BE2C (cell line): ENCODE results near the gene HDAC10.

Experiments
- DNase-seq: peaks from one replicate; pipeline ENCODE4 v3.0.0-alpha.2; 2020
- H3K27me3 ChIP-seq: fragments of 250-450 bp; sonication (Bioruptor Pico); 2 replicates; pipeline ENCODE4 v1.5.1; 2020; ENCODE audit warnings: mild to moderate bottlenecking
- H3K36me3 ChIP-seq: fragments of 250-450 bp; sonication (Bioruptor Pico); 2 replicates; pipeline ENCODE4 v1.5.1; 2020; ENCODE audit warnings: mild to moderate bottlenecking
- H3K4me1 ChIP-seq: fragments of 250-450 bp; sonication (Bioruptor Pico); 2 replicates; pipeline ENCODE4 v1.5.1; 2020
- H3K4me3 ChIP-seq: 2 replicates; pipeline ENCODE4 v1.5.1; 2011; ENCODE audit warnings: low read depth, low read length
- H3K9me3 ChIP-seq: fragments of 250-450 bp; sonication (Bioruptor Pico); 2 replicates; pipeline ENCODE4 v1.5.1; 2020
- CTCF ChIP-seq: IDR thresholded peaks from 2 replicates; pipeline ENCODE4 v1.5.1; 2012; ENCODE audit warnings: mild to moderate bottlenecking, low read depth, low read length

HDAC10 gene

GRCh38 chr22:50259302-50259701 lies 8.2 kb upstream of the HDAC10 start:
- Histone ChIP-seq H3K27me3 (no peaks in the 10 kb centered on the region), H3K9me3 (no peaks in the 10 kb centered on the region), H3K36me3 (peaks cover 27% of the 10 kb centered on the region), H3K4me1 (peaks cover 10% of the 10 kb centered on the region), H3K4me3 (no peak overlapping the region)
- DNase-seq: no peak
- TF ChIP-seq CTCF: no peak

GRCh38 chr22:50258361-50259292 lies 7.6 kb upstream of the HDAC10 start:
- Histone ChIP-seq H3K27me3 (no peaks in the 10 kb centered on the region), H3K4me3 (no peak overlapping the region), H3K36me3 (peaks cover 31% of the 10 kb centered on the region), H3K4me1 (peaks cover 10% of the 10 kb centered on the region), H3K9me3 (no peaks in the 10 kb centered on the region)
- no peak for TF ChIP-seq CTCF
- no peak for DNase-seq

GRCh38 chr22:50257451-50258360 lies 6.6 kb upstream of the HDAC10 start:
- peaks cover 5% of the 10 kb centered on the region for H3K4me1 ChIP-seq
- peaks cover 36% of the 10 kb centered on the region for H3K36me3 ChIP-seq
- no peak for TF ChIP-seq CTCF
- no peaks in the 10 kb centered on the region for H3K27me3 ChIP-seq
- H3K4me3 ChIP-seq: no peak overlapping the region
- DNase-seq: no peak
- H3K9me3 ChIP-seq: no peaks in the 10 kb centered on the region

- DNase-seq: no peak
- Histone ChIP-seq H3K4me3 (no peak overlapping the region), H3K4me1 (peaks cover under 1% of the 10 kb centered on the region), H3K27me3 (no peaks in the 10 kb centered on the region), H3K9me3 (no peaks in the 10 kb centered on the region), H3K36me3 (peaks cover 36% of the 10 kb centered on the region)
- no peak for TF ChIP-seq CTCF
Measured at GRCh38 chr22:50257041-50257440, 6.0 kb upstream of the HDAC10 start.

GRCh38 chr22:50256258-50256862 lies 5.3 kb upstream of the HDAC10 start:
- no peaks in the 10 kb centered on the region for H3K27me3 ChIP-seq
- no peak for TF ChIP-seq CTCF
- no peaks in the 10 kb centered on the region for H3K9me3 ChIP-seq
- no peak overlapping the region for H3K4me3 ChIP-seq
- H3K36me3 ChIP-seq: peaks cover 36% of the 10 kb centered on the region
- no peak for DNase-seq
- 0 out of 2 replicates have a peak, but pooled peaks cover 2% of the 10 kb centered on the region for H3K4me1 ChIP-seq
